ENCODE measurements around the gene CES2.

- TF ChIP-seq CTCF (IDR thresholded peaks at IDR 0.05; ENCODE audit: low read depth, low read length) (no peak), EZH2phosphoT487 (IDR thresholded peaks at IDR 0.05; ENCODE audit: low read depth) (no peak)
These were observed 39.7 kb upstream of the CES2 start for GRCh38 chr16:66895689-66895979.
